Measurements from ENCODE around the gene C2orf92.
"Not testable (repeated sequence)": the region's sequence is repeated elsewhere in the genome, so short reads cannot be mapped to it uniquely, and the experiment has no call there.

DNA sequence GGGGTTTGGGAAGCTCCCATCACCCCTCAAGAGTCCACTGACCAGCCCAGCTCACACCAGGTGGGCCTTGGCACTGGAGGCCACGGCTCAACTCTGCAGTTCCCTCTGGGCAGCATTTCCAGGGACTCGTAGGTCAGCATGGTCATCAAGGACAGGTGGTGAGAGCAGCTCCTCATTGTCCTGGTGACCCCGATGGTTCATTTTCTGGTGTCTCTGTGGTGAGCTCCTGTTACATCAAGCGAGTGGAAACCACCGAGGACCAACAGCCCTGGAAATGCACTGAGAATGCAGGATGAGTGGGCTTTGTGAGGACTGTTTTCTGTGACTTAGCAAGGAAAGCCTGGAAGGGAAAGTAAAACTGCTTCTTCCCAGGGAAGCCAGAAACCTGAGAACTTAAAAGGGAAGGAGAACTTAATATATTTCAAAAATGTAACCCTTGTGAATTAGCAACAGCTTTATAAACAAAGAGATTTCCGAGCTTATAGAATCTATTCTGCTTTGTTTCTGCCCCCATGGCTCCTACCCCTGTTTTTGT lies 3.2 kb downstream of the C2orf92 start:
- TF ChIP-seq, protein P1, sequence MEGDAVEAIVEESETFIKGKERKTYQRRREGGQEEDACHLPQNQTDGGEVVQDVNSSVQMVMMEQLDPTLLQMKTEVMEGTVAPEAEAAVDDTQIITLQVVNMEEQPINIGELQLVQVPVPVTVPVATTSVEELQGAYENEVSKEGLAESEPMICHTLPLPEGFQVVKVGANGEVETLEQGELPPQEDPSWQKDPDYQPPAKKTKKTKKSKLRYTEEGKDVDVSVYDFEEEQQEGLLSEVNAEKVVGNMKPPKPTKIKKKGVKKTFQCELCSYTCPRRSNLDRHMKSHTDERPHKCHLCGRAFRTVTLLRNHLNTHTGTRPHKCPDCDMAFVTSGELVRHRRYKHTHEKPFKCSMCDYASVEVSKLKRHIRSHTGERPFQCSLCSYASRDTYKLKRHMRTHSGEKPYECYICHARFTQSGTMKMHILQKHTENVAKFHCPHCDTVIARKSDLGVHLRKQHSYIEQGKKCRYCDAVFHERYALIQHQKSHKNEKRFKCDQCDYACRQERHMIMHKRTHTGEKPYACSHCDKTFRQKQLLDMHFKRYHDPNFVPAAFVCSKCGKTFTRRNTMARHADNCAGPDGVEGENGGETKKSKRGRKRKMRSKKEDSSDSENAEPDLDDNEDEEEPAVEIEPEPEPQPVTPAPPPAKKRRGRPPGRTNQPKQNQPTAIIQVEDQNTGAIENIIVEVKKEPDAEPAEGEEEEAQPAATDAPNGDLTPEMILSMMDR (IDR thresholded peaks at IDR 0.05; ENCODE audit: extremely low read depth in 1 of 2, insufficient read depth in 1 of 2, low read depth in 1 of 2, low read length in 2 of 2), result not testable (repeated sequence)
- TF ChIP-seq FOS (IDR thresholded peaks at IDR 0.05; ENCODE audit: borderline replicate concordance, insufficient read depth, low read length); POLR2AphosphoS5 (IDR thresholded peaks at IDR 0.05; ENCODE audit: insufficient read depth, low read depth, low read length); POLR2A (IDR thresholded peaks at IDR 0.05; ENCODE audit: low read depth, low read length); MYC (IDR thresholded peaks at IDR 0.05; ENCODE audit: low read depth, low read length); EZH2 (IDR thresholded peaks at IDR 0.05; ENCODE audit: borderline replicate concordance, low read depth, low read length, severe bottlenecking); JUN (IDR thresholded peaks at IDR 0.05; ENCODE audit: borderline replicate concordance, insufficient read depth, insufficient read length, low read depth): not testable (repeated sequence)

Data from endothelial cell of umbilical vein (primary cell).